H1 (cell line): ENCODE data around the gene ZNF860. TPM values are rescaled to one million over a fixed set of nuclear protein-coding genes. Genes with fewer than 3 reads are reported as not detected.
A peak's percentile ranks its signal among the peaks of the same experiment; 100 is the strongest.

ENCODE experiments used
- CTCF ChIA-PET: fragments of 300-600 bp; sonication (Branson Sonifier 250); formaldehyde crosslinking; loops from one replicate; lab custom pipeline; 2021; ENCODE audit not compliant: partially characterized antibody; lab: Charles Lee
- POLR2A ChIA-PET: fragments of 300-600 bp; sonication (Branson Sonifier 250); formaldehyde crosslinking; loops from one replicate; lab custom pipeline; 2021; ENCODE audit warnings: inconsistent platforms; ENCODE audit not compliant: partially characterized antibody; lab: Charles Lee
- DNase-seq, 2 experiments: peaks; one replicate each; pipeline versions ENCODE4 v3.0.0 to v3.0.0-alpha.2; 2010 to 2022; ENCODE audit warnings: low spot score in 2 of 2, low read depth in 1 of 2, mixed read lengths in 1 of 2
- FAIRE-seq: peaks from 2 replicates; lab custom pipeline; 2011; peaks lifted over from hg19 to GRCh38; lab: Jason Lieb, UNC
- H2AFZ ChIP-seq: 2 replicates; pipeline ENCODE4 v1.8.1; 2012; ENCODE audit warnings: low read length, inconsistent platforms
- H2AK5ac ChIP-seq: 2 replicates; pipeline ENCODE4 v1.6.1; 2013; ENCODE audit warnings: low read depth, low read length
- H2BK120ac ChIP-seq: replicated peaks from 2 replicates; pipeline ENCODE3; 2013; ENCODE audit warnings: low read depth, low read length, inconsistent platforms
- H2BK12ac ChIP-seq: 2 replicates; pipeline ENCODE4 v1.6.1; 2013; ENCODE audit warnings: low read depth, low read length
- H2BK15ac ChIP-seq: 2 replicates; pipeline ENCODE4 v1.6.1; 2013; ENCODE audit warnings: low read length
- H2BK20ac ChIP-seq: 2 replicates; pipeline ENCODE4 v1.6.1; 2013; ENCODE audit warnings: low read length
- H2BK5ac ChIP-seq: 2 replicates; pipeline ENCODE4 v1.6.1; 2013; ENCODE audit warnings: low read depth, low read length
- H3K14ac ChIP-seq: 2 replicates; pipeline ENCODE4 v1.6.1; 2013; ENCODE audit warnings: inconsistent platforms; ENCODE audit not compliant: insufficient read length
- H3K18ac ChIP-seq: 2 replicates; pipeline ENCODE4 v1.6.1; 2013; ENCODE audit warnings: low read length; ENCODE audit errors: extremely low read depth
- H3K23ac ChIP-seq: 2 replicates; pipeline ENCODE4 v1.6.1; 2013; ENCODE audit warnings: inconsistent platforms; ENCODE audit not compliant: insufficient read length
- H3K23me2 ChIP-seq: 2 replicates; pipeline ENCODE4 v1.6.1; 2013; ENCODE audit warnings: low read depth, low read length
- H3K27ac ChIP-seq: 2 replicates; pipeline ENCODE4 v1.6.1; 2011; ENCODE audit warnings: low read depth, low read length, inconsistent platforms
- H3K27me3 ChIP-seq, 4 experiments: replicated peaks in 1 of 4; 1 replicate in 1 of 4; 2 replicates in 3 of 4; pipeline versions ENCODE4 v1.6.1 to v1.8.1; 2011 to 2013; ENCODE audit warnings: low read length in 3 of 4, mild to moderate bottlenecking in 3 of 4, inconsistent platforms in 2 of 4, mixed read lengths in 2 of 4, moderate library complexity in 1 of 4; ENCODE audit not compliant: control insufficient read depth in 3 of 4, insufficient read depth in 3 of 4; ENCODE audit errors: extremely low read depth in 1 of 4
- H3K36me3 ChIP-seq, 4 experiments: 2 replicates each; pipeline versions ENCODE4 v1.6.1 to v1.8.1; 2011 to 2013; ENCODE audit warnings: mild to moderate bottlenecking in 4 of 4, low read length in 3 of 4, moderate library complexity in 2 of 4, control low read depth in 1 of 4, inconsistent platforms in 1 of 4; ENCODE audit not compliant: insufficient read depth in 4 of 4, control insufficient read depth in 2 of 4
- H3K4ac ChIP-seq: replicated peaks from 2 replicates; pipeline ENCODE3; 2013; ENCODE audit warnings: low read length, low read depth, mixed read lengths, inconsistent platforms; ENCODE audit not compliant: insufficient read length
- H3K4me1 ChIP-seq, 4 experiments: replicated peaks in 1 of 4; 1 replicate in 1 of 4; 2 replicates in 3 of 4; pipeline versions ENCODE4 v1.6.1 to v1.8.1; 2011 to 2013; ENCODE audit warnings: low read length in 3 of 4, inconsistent platforms in 2 of 4, mixed read lengths in 1 of 4; ENCODE audit not compliant: insufficient read depth in 4 of 4, control insufficient read depth in 3 of 4
- H3K4me2 ChIP-seq, 2 experiments: 2 replicates each; pipeline versions ENCODE4 v1.6.1 to v1.8.1; 2011 to 2013; ENCODE audit warnings: low read depth in 2 of 2, low read length in 2 of 2, control low read depth in 1 of 2, inconsistent platforms in 1 of 2, mild to moderate bottlenecking in 1 of 2; ENCODE audit not compliant: insufficient read depth in 1 of 2
- H3K4me3 ChIP-seq, 4 experiments: fragments of 200-600, 300-600 bp in 1 of 4; sonication (generic), shearing (Covaris generic), sonication (Bioruptor Twin) in 1 of 4; 2 replicates each; pipeline versions ENCODE4 v1.5.1 to v1.8.1; 2011 to 2016; ENCODE audit warnings: low read length in 4 of 4, low read depth in 3 of 4, control low read depth in 2 of 4, inconsistent platforms in 2 of 4, mild to moderate bottlenecking in 2 of 4, mixed read lengths in 1 of 4, moderate library complexity in 1 of 4; ENCODE audit not compliant: insufficient read depth in 2 of 4; ENCODE audit errors: extremely low read depth in 1 of 4
- H3K56ac ChIP-seq: replicated peaks from 2 replicates; pipeline ENCODE3; 2013; ENCODE audit warnings: low read depth, mild to moderate bottlenecking, mixed read lengths, low read length, inconsistent platforms; ENCODE audit not compliant: insufficient read length
- H3K79me1 ChIP-seq: 2 replicates; pipeline ENCODE4 v1.6.1; 2013; ENCODE audit warnings: low read depth, low read length, control low read depth
- H3K79me2 ChIP-seq, 2 experiments: 2 replicates each; pipeline versions ENCODE4 v1.6.1 to v1.8.1; 2012 to 2013; ENCODE audit warnings: low read length in 2 of 2, mild to moderate bottlenecking in 2 of 2, inconsistent platforms in 1 of 2; ENCODE audit not compliant: insufficient read depth in 2 of 2, control insufficient read depth in 1 of 2
- H3K9ac ChIP-seq, 4 experiments: replicated peaks in 1 of 4; 1 replicate in 1 of 4; 2 replicates in 3 of 4; pipeline versions ENCODE4 v1.6.1 to v1.8.1; 2011 to 2013; ENCODE audit warnings: low read depth in 3 of 4, low read length in 3 of 4, control low read depth in 2 of 4, mild to moderate bottlenecking in 2 of 4, moderate library complexity in 2 of 4, inconsistent platforms in 1 of 4; ENCODE audit errors: extremely low read depth in 1 of 4
- H3K9me3 ChIP-seq, 2 experiments: 2 replicates each; pipeline versions ENCODE4 v1.6.1 to v1.8.1; 2012 to 2013; ENCODE audit warnings: mild to moderate bottlenecking in 2 of 2, moderate library complexity in 2 of 2, control low read depth in 1 of 2, inconsistent platforms in 1 of 2, low read depth in 1 of 2, low read length in 1 of 2, mixed read lengths in 1 of 2; ENCODE audit not compliant: insufficient read depth in 2 of 2
- H4K20me1 ChIP-seq, 2 experiments: replicated peaks in 1 of 2; 2 replicates each; pipeline versions ENCODE3 to v1.8.1; 2011 to 2013; ENCODE audit warnings: inconsistent platforms in 2 of 2, low read length in 2 of 2, mild to moderate bottlenecking in 1 of 2; ENCODE audit not compliant: insufficient read depth in 2 of 2, control insufficient read depth in 1 of 2
- H4K5ac ChIP-seq: 2 replicates; pipeline ENCODE4 v1.6.1; 2013; ENCODE audit warnings: low read length, low read depth, mixed read lengths, inconsistent platforms; ENCODE audit not compliant: insufficient read length
- H4K8ac ChIP-seq: 2 replicates; pipeline ENCODE4 v1.8.0; 2013; ENCODE audit warnings: mild to moderate bottlenecking, moderate library complexity, low read length, inconsistent platforms; ENCODE audit not compliant: insufficient read depth; ENCODE audit errors: extremely low read depth
- H4K91ac ChIP-seq: replicated peaks from 2 replicates; pipeline ENCODE3; 2013; ENCODE audit warnings: low read length, mixed read lengths, inconsistent platforms; ENCODE audit not compliant: insufficient read length
- CHD1 ChIP-seq: IDR thresholded peaks from 2 replicates; pipeline ENCODE4 v1.6.1; 2012; ENCODE audit warnings: low read depth, low read length, improper control_type of control experiment
- WGBS, 2 experiments: shearing (Covaris generic) in 1 of 2; methylation state at CpG; one replicate each; pipeline versions ENCODE4 v1.1.6 to v1.1.7; 2013 to 2015; ENCODE audit warnings: low lambda C conversion rate in 2 of 2, mixed read lengths in 2 of 2, inconsistent platforms in 1 of 2, low coverage in 1 of 2, missing lambda C conversion rate in 1 of 2; ENCODE audit not compliant: insufficient replicate concordance in 2 of 2, insufficient coverage in 1 of 2, insufficient read length in 1 of 2; ENCODE audit errors: extremely low coverage in 1 of 2, missing lambda C conversion rate in 1 of 2; 5-methylcytosine and 5-hydroxymethylcytosine counted together
- polyA plus RNA-seq, 7 experiments: library from polyadenylated mRNA; depleted of rRNA in 3 of 7; stranded (reverse) in 5 of 7; unstranded in 2 of 7; fragments of >200 nt in 5 of 7; fragments of 200-250 nt in 2 of 7; gene quantifications; 1 replicate in 5 of 7; 2 replicates in 1 of 7; 4 replicates in 1 of 7; pipeline versions ENCODE4 v1.2.1 to v1.2.3, GENCODE V29; 2011 to 2013; ENCODE audit warnings: missing spikeins in 2 of 7, mixed read lengths in 2 of 7
- total RNA-seq: library from RNA; stranded (reverse); fragmentation: NEBNext Ultra II Directional; extraction: Animal tissue kit (Norgen Biotek cat#: 25700); gene quantifications from 2 replicates; pipeline ENCODE4 v1.2.1, GENCODE V29; 2021

ZNF860 gene
- total and polyA plus RNA-seq, 2 of the 8 experiments (the other 6 are each of a cell fraction or from before 2014, with no cell fraction given), result 3.2 to 8.6 TPM

GRCh38 chr3:31946484-31947081, 35.0 kb upstream of the ZNF860 start:
- ChIA-PET CTCF (interaction anchor here (0.9 to 1.1 kb wide), 3 partner anchors 13 to 50 kb away, joined by 3 to 4 read pairs (median 3); no protein-coding TSS in a partner anchor), POLR2A (interaction anchor here (1.0 to 1.5 kb wide), 2 partner anchors 13 to 15 kb away, joined by 3 to 4 read pairs; no protein-coding TSS in a partner anchor)
- Histone ChIP-seq H3K9me3 (0 out of 4 replicates have a peak, but pooled peaks cover 3 to 9% of the 10 kb centered on the region in 2 experiments), H4K20me1 (peaks cover 0 to 4% of the 10 kb centered on the region in 2 experiments), H3K36me3 (peaks cover 0 to 5% (median 2%) of the 10 kb centered on the region in 4 experiments; a peak in 1 of 8 replicates), H4K8ac (no peak overlapping the region), H3K4me3 (no peak overlapping the region), H2AK5ac (peak overlapping the region; percentile 58; the same call in 1 of the 2 replicates), H3K4me2 (peak overlapping the region in 1 of 2 experiments; percentile 2; a peak in 1 of 4 replicates), H3K18ac (no peak overlapping the region), H4K91ac (no peak overlapping the region), H3K23ac (no peak overlapping the region), H3K4ac (no peak overlapping the region), H2AFZ (no peak overlapping the region), H3K14ac (no peak overlapping the region), H3K27me3 (no peaks in the 10 kb centered on the region), H4K5ac (no peak overlapping the region), H2BK12ac (peak overlapping the region; percentile 77; the same call in 1 of the 2 replicates), H3K23me2 (no peaks in the 10 kb centered on the region), H2BK20ac (no peak overlapping the region), H2BK5ac (peak overlapping the region; percentile 60; the same call in 1 of the 2 replicates), H3K4me1 (peaks cover 2 to 27% (median 15%) of the 10 kb centered on the region in 4 experiments), H3K79me1 (peaks cover 11% of the 10 kb centered on the region), H3K9ac (no peak overlapping the region), H3K56ac (no peak overlapping the region), H3K79me2 (peaks cover 24 to 87% of the 10 kb centered on the region in 2 experiments), H2BK120ac (no peak overlapping the region), H2BK15ac (no peak overlapping the region), H3K27ac (no peak overlapping the region)
- DNase-seq (no peak), FAIRE-seq (no peak)
- 90% methylated on average over 10 of the region's 10 CpGs; no CpG with 5 or more reads in 1 of the 2 experiments for WGBS, 2 experiments
- no peak for TF ChIP-seq CHD1
